ENCODE data around the gene GRIN2A. TPM values are rescaled to one million over a fixed set of nuclear protein-coding genes. Genes with fewer than 3 reads are reported as not detected.

The GRIN2A gene
- total and polyA plus RNA-seq, 8 donors, result 0.06 to 9.8 (median 0.86) TPM

DNA sequence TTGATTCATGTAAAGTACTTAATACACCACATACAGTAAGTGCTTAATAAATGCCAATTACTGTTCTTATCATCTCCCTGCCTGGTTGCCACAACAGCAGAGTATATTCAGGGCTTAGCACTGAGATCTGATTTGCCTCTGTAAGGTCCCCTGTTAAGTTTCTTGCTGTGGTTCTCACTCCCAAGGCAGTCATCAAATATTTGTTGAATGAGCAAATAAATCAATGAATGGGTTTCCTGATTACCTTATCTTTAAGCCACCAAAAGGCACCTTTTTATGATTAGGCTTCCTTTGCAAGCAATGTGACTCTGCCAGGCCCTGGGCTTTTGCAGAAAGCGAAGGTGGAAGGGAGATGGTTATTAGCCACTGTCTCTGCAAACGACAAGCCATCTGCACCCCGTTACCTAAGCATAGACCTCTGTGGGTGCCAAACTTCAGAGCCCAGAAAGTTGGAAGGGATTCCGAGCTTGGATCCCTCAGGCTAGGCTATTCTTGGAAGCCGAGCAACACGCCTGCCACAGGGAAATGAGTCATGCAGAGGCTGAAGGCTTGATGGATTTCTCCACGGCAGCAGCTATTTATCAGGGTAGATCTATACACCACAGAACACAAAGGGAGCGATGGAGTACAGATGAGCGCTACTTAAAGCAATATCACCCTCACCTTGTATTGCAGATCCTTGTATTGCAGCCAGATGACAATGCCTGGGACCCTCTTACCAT is 102.0 kb downstream of the GRIN2A start:
- peaks cover 16 to 43% (median 32%) of the 10 kb centered on the region in 4 donors for H3K4me1 ChIP-seq
- peak overlapping the region; percentile 62 to 77 (median 64) for H3K27ac ChIP-seq
- intact Hi-C loops (cut with DNase I; ENCODE audit: low total_unique reads), result no loop called here
- no peak overlapping the region for H3K4me3 ChIP-seq
- no peaks in the 10 kb centered on the region for H3K9me3 ChIP-seq
- 1 to 5% (median 4%) methylated on average over 9 of the region's 9 CpGs for WGBS, 5 donors
- no peaks in the 10 kb centered on the region for H3K36me3 ChIP-seq
- DNase-seq, result peak; percentile 70 to 82
- H3K27me3 ChIP-seq, result no peaks in the 10 kb centered on the region
- TF ChIP-seq POLR2AphosphoS5 (IDR thresholded peaks at IDR 0.05), result peak in 2 of 3 donors; percentile 25 to 60
- no peak for TF ChIP-seq EP300 (IDR thresholded peaks at IDR 0.05)
- TF ChIP-seq POLR2A (IDR thresholded peaks at IDR 0.05), result no peak

DNA sequence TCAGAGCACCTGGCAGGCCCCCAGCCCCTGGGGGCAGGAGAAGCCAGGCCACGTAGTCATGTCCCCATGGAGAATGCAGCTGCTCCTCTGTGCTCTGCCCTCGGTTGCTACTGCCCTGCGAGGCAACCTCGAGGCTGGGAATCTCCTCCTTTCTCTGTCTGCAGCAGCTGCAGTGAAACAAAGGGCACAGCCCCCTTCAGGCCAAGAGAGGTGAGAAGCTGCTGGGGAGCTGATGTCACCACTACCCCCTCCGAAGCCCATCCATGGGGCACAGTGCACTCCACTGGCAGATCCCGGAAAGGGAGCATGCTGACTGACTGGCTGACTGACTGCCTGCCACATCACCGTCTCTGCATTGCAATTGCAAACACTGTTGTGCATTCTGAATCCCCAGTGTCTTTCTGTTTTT is 103.7 kb downstream of the GRIN2A start:
- TF ChIP-seq CTCF (IDR thresholded peaks at IDR 0.05) (no peak), POLR2AphosphoS5 (IDR thresholded peaks at IDR 0.05) (no peak), POLR2A (IDR thresholded peaks at IDR 0.05) (no peak), EP300 (IDR thresholded peaks at IDR 0.05) (no peak)
- WGBS, 5 donors, result 64 to 78% (median 71%) methylated on average over 7 of the region's 7 CpGs
- H3K9me3 ChIP-seq, result no peaks in the 10 kb centered on the region
- peak in 1 of 2 donors; percentile 15 for DNase-seq
- no peak overlapping the region for H3K27ac ChIP-seq
- peaks cover 16 to 37% (median 27%) of the 10 kb centered on the region in 4 donors for H3K4me1 ChIP-seq
- no peak overlapping the region for H3K4me3 ChIP-seq
- H3K27me3 ChIP-seq, result no peaks in the 10 kb centered on the region
- H3K36me3 ChIP-seq, result no peaks in the 10 kb centered on the region
- intact Hi-C loops (cut with DNase I; ENCODE audit: low total_unique reads), result no loop called here

GRCh38 chr16:10077861-10078260 is 104.4 kb downstream of the GRIN2A start:
- WGBS, 5 donors, result 82 to 87% (median 85%) methylated on average over 6 of the region's 6 CpGs
- H3K36me3 ChIP-seq, result no peaks in the 10 kb centered on the region
- no peaks in the 10 kb centered on the region for H3K27me3 ChIP-seq
- no peaks in the 10 kb centered on the region for H3K9me3 ChIP-seq
- intact Hi-C loops (cut with DNase I; ENCODE audit: low total_unique reads), result no loop called here
- no peak overlapping the region for H3K4me3 ChIP-seq
- peaks cover 16 to 37% (median 27%) of the 10 kb centered on the region in 4 donors for H3K4me1 ChIP-seq
- H3K27ac ChIP-seq, result no peak overlapping the region
- DNase-seq, result no peak
- no peak for TF ChIP-seq POLR2AphosphoS5 (IDR thresholded peaks at IDR 0.05)
- no peak for TF ChIP-seq EP300 (IDR thresholded peaks at IDR 0.05)
- TF ChIP-seq POLR2A (IDR thresholded peaks at IDR 0.05), result no peak
- TF ChIP-seq CTCF (IDR thresholded peaks at IDR 0.05), result no peak

DNA sequence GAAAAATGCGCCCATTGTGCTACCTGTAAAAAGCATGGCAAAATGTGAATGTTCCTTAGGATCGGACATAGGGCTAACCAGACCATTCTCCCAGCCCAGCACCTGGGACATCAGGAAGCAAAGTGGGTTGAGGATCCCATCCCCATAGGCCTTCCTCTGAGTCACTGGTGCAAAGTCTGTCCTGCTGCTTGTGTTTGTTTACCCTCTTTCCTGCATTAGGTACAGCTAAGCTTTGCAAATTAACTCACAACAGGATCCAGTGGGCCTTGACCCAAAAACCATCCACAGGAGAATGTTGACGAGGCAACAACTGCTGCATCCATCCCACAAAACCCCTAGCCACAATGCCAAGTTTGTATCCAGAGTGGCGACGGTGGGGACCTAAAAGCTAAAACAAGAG is 106.2 kb downstream of the GRIN2A start:
- no peak overlapping the region for H3K27ac ChIP-seq
- no peaks in the 10 kb centered on the region for H3K27me3 ChIP-seq
- 92 to 94% (median 93%) methylated on average over 5 of the region's 5 CpGs for WGBS, 5 donors
- intact Hi-C loops (cut with DNase I; ENCODE audit: low total_unique reads), result no loop called here
- DNase-seq, result no peak
- peaks cover 11 to 29% (median 21%) of the 10 kb centered on the region in 4 donors for H3K4me1 ChIP-seq
- H3K9me3 ChIP-seq, result no peaks in the 10 kb centered on the region
- TF ChIP-seq EP300 (IDR thresholded peaks at IDR 0.05) (no peak), POLR2AphosphoS5 (IDR thresholded peaks at IDR 0.05) (no peak), CTCF (IDR thresholded peaks at IDR 0.05) (no peak), POLR2A (IDR thresholded peaks at IDR 0.05) (no peak)
- no peaks in the 10 kb centered on the region for H3K36me3 ChIP-seq
- H3K4me3 ChIP-seq, result no peak overlapping the region

DNA sequence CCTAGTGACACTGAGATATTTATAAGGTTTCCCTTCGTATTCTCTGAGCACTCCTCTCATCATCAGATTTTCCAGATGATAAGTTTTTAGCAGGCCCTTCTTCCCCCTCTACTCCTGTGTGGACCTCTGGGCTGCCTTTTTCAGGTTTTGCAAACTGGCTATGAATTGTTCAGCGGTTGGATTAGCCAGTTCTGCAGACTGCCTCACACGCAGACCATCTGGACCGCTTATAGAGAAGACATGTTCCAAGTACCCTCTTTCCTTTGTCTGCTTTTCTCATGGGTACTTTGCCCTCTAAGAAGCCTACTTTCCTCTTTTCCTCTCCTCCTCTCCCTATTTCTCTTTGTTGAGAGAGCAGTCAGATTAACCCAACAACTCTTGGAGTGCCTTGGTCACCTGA is 111.6 kb downstream of the GRIN2A start:
- Histone ChIP-seq H3K27me3 (no peaks in the 10 kb centered on the region), H3K4me3 (no peak overlapping the region), H3K36me3 (no peaks in the 10 kb centered on the region), H3K27ac (no peak overlapping the region), H3K4me1 (no peaks in the 10 kb centered on the region), H3K9me3 (no peaks in the 10 kb centered on the region)
- intact Hi-C loops (cut with DNase I; ENCODE audit: low total_unique reads), result no loop called here
- no peak for DNase-seq
- 77 to 94% (median 92%) methylated on average over 4 of the region's 4 CpGs for WGBS, 5 donors
- TF ChIP-seq EP300 (IDR thresholded peaks at IDR 0.05) (no peak), POLR2AphosphoS5 (IDR thresholded peaks at IDR 0.05) (no peak), CTCF (IDR thresholded peaks at IDR 0.05) (no peak), POLR2A (IDR thresholded peaks at IDR 0.05) (no peak)
